Right lobe of liver (tissue), 6 donors: ENCODE results near the gene LGALS7. TPM values are rescaled to one million over a fixed set of nuclear protein-coding genes. Genes with fewer than 3 reads are reported as not detected.
"Not testable (repeated sequence)": the region's sequence is repeated elsewhere in the genome, so short reads cannot be mapped to it uniquely, and the experiment has no call there.

ENCODE experiments used
- ATAC-seq, 4 donors: fragments of 200-7000 bp; cut with Tn5 transposase; one replicate each; pipeline ENCODE4 v1.9.1; 2020; ENCODE audit warnings: mild to moderate bottlenecking in 4 of 4, moderate library complexity in 4 of 4
- DNase-seq, 3 donors: peaks; one replicate each; pipeline ENCODE4 v3.0.0-alpha.2; 2020
- H3K27ac ChIP-seq, 3 donors: fragments of 200-600 bp; one replicate each; pipeline ENCODE4 v1.8.0; 2022
- H3K27me3 ChIP-seq, 2 donors: fragments of 200-600 bp; one replicate each; pipeline ENCODE4 v1.8.0; 2022
- H3K36me3 ChIP-seq, 4 donors: fragments of 200-600 bp; sonication (generic) in 1 of 4; one replicate each; pipeline versions ENCODE4 v1.5.1 to v1.8.0; 2017 to 2022; ENCODE audit warnings: control low read depth in 1 of 4
- H3K4me1 ChIP-seq, 4 donors: fragments of 200-600 bp; sonication (generic) in 1 of 4; one replicate each; pipeline versions ENCODE4 v1.5.1 to v1.8.0; 2017 to 2022; ENCODE audit warnings: control low read depth in 1 of 4
- H3K4me3 ChIP-seq, 3 donors: fragments of 200-600 bp; one replicate each; pipeline ENCODE4 v1.8.0; 2022
- H3K9me3 ChIP-seq, 4 donors: fragments of 200-600 bp; sonication (generic) in 1 of 4; one replicate each; pipeline versions ENCODE4 v1.5.1 to v1.8.0; 2017 to 2022; ENCODE audit warnings: control low read depth in 1 of 4
- CTCF ChIP-seq, 4 donors: fragments of 200-600 bp in 3 of 4; fragments of 450-650 bp in 1 of 4; IDR thresholded peaks; one replicate each; pipeline versions ENCODE4 v1.5.1 to v1.8.0; 2016 to 2022; ENCODE audit warnings: antibody characterized with exemption in 4 of 4, mild to moderate bottlenecking in 2 of 4
- POLR2A ChIP-seq: fragments of 450-650 bp; IDR thresholded peaks from one replicate; pipeline ENCODE4 v1.6.1; 2017; ENCODE audit warnings: antibody characterized with exemption, mild to moderate bottlenecking
- WGBS: methylation state at CpG from one replicate; pipeline ENCODE4 v1.1.6; 2018; ENCODE audit warnings: low coverage, low lambda C conversion rate; ENCODE audit not compliant: insufficient coverage; ENCODE audit errors: missing lambda C conversion rate; 5-methylcytosine and 5-hydroxymethylcytosine counted together
- intact Hi-C, 2 donors: fragments of 100-400 bp; cut with DNase I; formaldehyde crosslinking; loops; one replicate each; pipeline versions ENCODE4 v1.11.2 to v1.14.1; 2022
- total RNA-seq, 6 experiments: library from RNA; depleted of rRNA in 2 of 6; stranded (reverse); fragments of >200 nt in 2 of 6; fragmentation: NEBNext Ultra II Directional in 3 of 6; extraction: Animal tissue kit (Norgen Biotek cat#: 25700) in 3 of 6; gene quantifications; one replicate each; pipeline versions ENCODE4 v1.1.0 to v1.2.4, GENCODE V29; 2016 to 2023
- donor health status: DM: no; HTN: yes; CAD: no.
- donor health status: DM: no; HTN: no; CAD: no.
- donor health status: DM: no; HTN: no; CAD: no.
- donor health status: DM: no; HTN: yes; CAD: no.
- donor health status: DM: no; HTN: yes; CAD: no.

LGALS7 gene
- total RNA-seq, 6 experiments from 2014 or later, result not detected

DNA sequence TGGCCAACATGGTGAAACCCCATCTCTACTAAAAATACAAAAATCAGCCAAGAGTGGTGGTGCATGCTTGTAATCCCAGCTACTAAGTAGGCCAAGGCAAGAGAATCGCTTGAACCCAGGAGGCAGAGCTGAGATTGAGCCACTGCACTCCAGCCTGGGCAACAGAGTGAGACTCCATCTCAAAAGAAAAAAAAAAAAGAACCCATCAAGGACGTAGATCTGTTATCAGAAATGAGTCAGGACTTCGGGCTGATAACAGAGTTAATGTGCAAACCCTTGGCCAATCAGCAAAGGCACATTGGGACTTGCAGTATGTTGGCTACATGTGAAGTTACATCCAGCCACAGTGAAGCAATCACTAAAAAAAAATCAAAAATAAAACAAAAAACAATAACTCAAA is 10.9 kb upstream of the LGALS7 start:
- H3K36me3 ChIP-seq, result no peaks in the 10 kb centered on the region
- H3K27me3 ChIP-seq, result no peaks in the 10 kb centered on the region
- no peak overlapping the region for H3K4me3 ChIP-seq
- peaks cover 0 to 6% (median 0%) of the 10 kb centered on the region in 4 donors for H3K4me1 ChIP-seq
- 56% methylated on average over 3 of the region's 3 CpGs for WGBS
- no peak for TF ChIP-seq POLR2A
- TF ChIP-seq CTCF (IDR thresholded peaks at IDR 0.05), result no peak
- ATAC-seq (peak in 3 of 4 donors; percentile 61 to 85 (median 70)), DNase-seq (peak in 1 of 3 donors; percentile 5)
- no peaks in the 10 kb centered on the region for H3K9me3 ChIP-seq
- intact Hi-C loops, result no loop called here
- no peak overlapping the region for H3K27ac ChIP-seq

- 83% methylated on average over 10 of the region's 13 CpGs for WGBS
- H3K4me1 ChIP-seq, H3K27me3 ChIP-seq, intact Hi-C loops, H3K9me3 ChIP-seq, ATAC-seq, H3K4me3 ChIP-seq, H3K36me3 ChIP-seq, H3K27ac ChIP-seq: not testable (repeated sequence)
- DNase-seq, result peak in 1 of 3 donors; percentile 27
These were observed 8.9 kb upstream of the LGALS7 start for GRCh38 chr19:38782212-38782611.

- Histone ChIP-seq H3K27me3 (no peaks in the 10 kb centered on the region), H3K9me3 (no peaks in the 10 kb centered on the region), H3K27ac (no peak overlapping the region), H3K4me1 (peaks cover 0 to 6% (median 0%) of the 10 kb centered on the region in 4 donors), H3K4me3 (no peak overlapping the region), H3K36me3 (no peaks in the 10 kb centered on the region)
- ATAC-seq (no peak), DNase-seq (no peak)
- 57% methylated on average over 6 of the region's 7 CpGs for WGBS
- intact Hi-C loops, result no loop called here
- TF ChIP-seq POLR2A (no peak), CTCF (IDR thresholded peaks at IDR 0.05) (no peak)
These were observed 7.7 kb upstream of the LGALS7 start for GRCh38 chr19:38781058-38781457.

- TF ChIP-seq POLR2A (no peak), CTCF (IDR thresholded peaks at IDR 0.05) (no peak)
- no peaks in the 10 kb centered on the region for H3K36me3 ChIP-seq
- H3K27me3 ChIP-seq, result no peaks in the 10 kb centered on the region
- no peak overlapping the region for H3K27ac ChIP-seq
- no peak for ATAC-seq
- intact Hi-C loops, result no loop called here
- peak in 1 of 3 donors; percentile 5 for DNase-seq
- no peaks in the 10 kb centered on the region for H3K9me3 ChIP-seq
- 81% methylated on average over 6 of the region's 7 CpGs for WGBS
- H3K4me3 ChIP-seq, result no peak overlapping the region
- H3K4me1 ChIP-seq, result peaks cover 0 to 6% (median 0%) of the 10 kb centered on the region in 4 donors
These were observed 7.1 kb upstream of the LGALS7 start for GRCh38 chr19:38780443-38780842.

- TF ChIP-seq CTCF (IDR thresholded peaks at IDR 0.05), result no peak
- TF ChIP-seq POLR2A, result no peak
- ATAC-seq (peak in 1 of 4 donors; percentile 27), DNase-seq (peak in 1 of 3 donors; percentile 52)
- Histone ChIP-seq H3K4me3 (no peak overlapping the region), H3K36me3 (no peaks in the 10 kb centered on the region), H3K27ac (no peak overlapping the region), H3K9me3 (no peaks in the 10 kb centered on the region), H3K27me3 (no peaks in the 10 kb centered on the region), H3K4me1 (no peaks in the 10 kb centered on the region)
- intact Hi-C loops, result no loop called here
- WGBS, result 54% methylated on average over 7 of the region's 7 CpGs
These were observed 5.4 kb upstream of the LGALS7 start for GRCh38 chr19:38778733-38779132.
